AG04449 (cell line): ENCODE data around the gene KDM3A.

Experiments
- CTCF ChIA-PET: fragments of 350-600 bp; formaldehyde crosslinking; extraction: SDS; loops from one replicate; lab custom pipeline; 2021; ENCODE audit warnings: antibody characterized with exemption; lab: Yijun Ruan, JAX
- POLR2A ChIA-PET: fragments of 400-600, 350-600 bp; formaldehyde crosslinking; extraction: SDS; loops from one replicate; lab custom pipeline; 2020; ENCODE audit warnings: antibody characterized with exemption, inconsistent platforms; lab: Yijun Ruan, JAX
- DNase-seq: peaks from one replicate; pipeline ENCODE4 v3.0.0-alpha.2; 2010; ENCODE audit warnings: low read depth, low spot score
- H3K4me3 ChIP-seq: 2 replicates; pipeline ENCODE4 v1.5.1; 2011; ENCODE audit warnings: low read depth, mild to moderate bottlenecking, control low read depth, low read length
- TF ChIP-seq, protein P1 (sequence below): IDR thresholded peaks from one replicate; pipeline ENCODE4 v1.5.1; 2011; ENCODE audit warnings: mild to moderate bottlenecking, moderate library complexity, low read length, control low read depth, inconsistent platforms; ENCODE audit not compliant: insufficient read depth; ENCODE audit errors: missing control alignments

Gene KDM3A

DNA sequence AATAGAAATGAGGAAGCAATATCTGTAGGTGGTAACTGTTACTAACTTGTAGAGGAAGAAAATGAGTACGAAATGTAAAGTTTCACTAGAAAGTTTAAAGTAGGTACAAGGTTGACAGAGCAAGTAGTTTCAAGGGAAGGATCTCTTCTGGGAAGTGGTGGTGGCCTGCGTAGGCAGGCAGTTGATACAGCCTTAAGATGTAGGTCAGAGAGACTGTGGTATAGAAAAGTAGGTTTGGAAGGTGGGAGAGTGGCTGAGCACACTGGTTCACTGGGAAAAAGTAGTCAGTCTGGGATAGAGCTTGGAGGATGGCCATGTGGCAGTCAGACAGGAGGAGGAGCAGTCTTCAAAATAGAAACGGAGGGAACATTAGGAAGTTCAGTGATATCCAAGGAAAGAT lies 23.5 kb downstream of the KDM3A start:
- TF ChIP-seq, protein P1, sequence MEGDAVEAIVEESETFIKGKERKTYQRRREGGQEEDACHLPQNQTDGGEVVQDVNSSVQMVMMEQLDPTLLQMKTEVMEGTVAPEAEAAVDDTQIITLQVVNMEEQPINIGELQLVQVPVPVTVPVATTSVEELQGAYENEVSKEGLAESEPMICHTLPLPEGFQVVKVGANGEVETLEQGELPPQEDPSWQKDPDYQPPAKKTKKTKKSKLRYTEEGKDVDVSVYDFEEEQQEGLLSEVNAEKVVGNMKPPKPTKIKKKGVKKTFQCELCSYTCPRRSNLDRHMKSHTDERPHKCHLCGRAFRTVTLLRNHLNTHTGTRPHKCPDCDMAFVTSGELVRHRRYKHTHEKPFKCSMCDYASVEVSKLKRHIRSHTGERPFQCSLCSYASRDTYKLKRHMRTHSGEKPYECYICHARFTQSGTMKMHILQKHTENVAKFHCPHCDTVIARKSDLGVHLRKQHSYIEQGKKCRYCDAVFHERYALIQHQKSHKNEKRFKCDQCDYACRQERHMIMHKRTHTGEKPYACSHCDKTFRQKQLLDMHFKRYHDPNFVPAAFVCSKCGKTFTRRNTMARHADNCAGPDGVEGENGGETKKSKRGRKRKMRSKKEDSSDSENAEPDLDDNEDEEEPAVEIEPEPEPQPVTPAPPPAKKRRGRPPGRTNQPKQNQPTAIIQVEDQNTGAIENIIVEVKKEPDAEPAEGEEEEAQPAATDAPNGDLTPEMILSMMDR, result no peak
- no peak for DNase-seq
- no peak overlapping the region for H3K4me3 ChIP-seq
- POLR2A ChIA-PET, result no interaction called here
- CTCF ChIA-PET, result interaction anchor here (1.8 kb wide), 1 partner anchor 244 kb away, joined by 5 read pairs; no protein-coding TSS in a partner anchor

DNA sequence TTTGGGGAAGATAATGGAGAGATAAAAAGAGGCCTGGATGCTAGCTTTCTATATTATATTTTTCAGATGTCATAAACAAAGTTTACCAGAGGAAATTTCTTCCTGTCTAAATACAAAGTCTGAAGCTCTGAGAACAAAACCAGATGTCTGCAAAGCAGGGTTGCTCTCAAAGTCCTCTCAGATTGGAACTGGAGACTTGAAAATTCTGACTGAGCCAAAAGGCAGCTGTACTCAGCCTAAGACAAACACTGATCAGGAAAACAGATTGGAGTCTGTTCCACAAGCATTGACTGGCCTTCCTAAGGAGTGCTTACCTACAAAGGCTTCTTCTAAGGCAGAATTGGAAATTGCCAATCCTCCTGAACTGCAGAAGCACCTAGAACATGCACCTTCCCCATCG lies 25.1 kb downstream of the KDM3A start:
- TF ChIP-seq, protein P1, result no peak
- ChIA-PET CTCF (interaction anchor here (1.8 kb wide), 1 partner anchor 245 kb away, joined by 5 read pairs; no protein-coding TSS in a partner anchor), POLR2A (interaction anchor here (0.7 kb wide), 1 partner anchor 35 kb away, joined by 3 read pairs; no protein-coding TSS in a partner anchor)
- no peak overlapping the region for H3K4me3 ChIP-seq
- no peak for DNase-seq

DNA sequence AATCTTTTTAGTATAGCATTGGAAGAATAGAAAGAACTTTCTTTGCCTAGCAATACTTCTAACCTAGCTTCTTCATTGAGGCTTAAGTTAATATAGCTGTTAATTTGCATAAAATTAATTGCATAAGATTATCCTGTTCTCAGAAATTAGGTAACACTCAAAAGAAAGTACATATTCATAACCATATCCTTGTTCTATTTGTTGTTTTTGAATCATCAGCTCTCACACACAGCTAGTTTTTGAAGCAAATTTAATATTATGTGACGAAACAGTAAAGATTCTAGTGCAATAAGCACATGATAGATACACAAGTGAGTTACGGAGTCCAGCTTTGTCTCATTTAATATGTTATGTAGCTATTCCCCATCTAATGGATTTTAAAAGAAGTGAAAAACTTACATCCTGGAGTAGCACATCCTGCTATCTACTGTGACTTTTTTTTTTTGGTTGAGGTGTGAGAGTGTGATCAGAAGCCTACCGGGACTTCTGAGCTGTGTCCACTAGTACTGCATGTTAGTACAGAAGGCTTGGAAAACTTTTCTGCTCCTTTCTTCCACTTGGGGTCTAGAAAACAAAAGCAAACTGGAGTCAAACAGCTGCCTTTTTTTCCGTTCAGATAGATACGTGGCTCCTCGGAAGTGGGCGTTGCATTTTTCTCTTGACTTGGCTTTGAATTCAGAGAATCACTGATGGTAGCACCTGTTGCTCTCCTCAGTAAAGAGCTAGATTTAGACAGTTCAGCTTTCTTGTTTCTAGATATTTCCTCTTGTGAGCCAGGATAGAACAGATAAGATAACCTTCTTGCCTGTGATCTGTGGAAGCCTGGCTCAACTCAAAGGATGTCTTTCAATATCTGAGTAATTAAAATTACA lies 27.2 kb downstream of the KDM3A start:
- TF ChIP-seq, protein P1, result no peak
- no peak overlapping the region for H3K4me3 ChIP-seq
- ChIA-PET POLR2A (no interaction called here), CTCF (interaction anchor here (0.6 to 1.7 kb wide), 3 partner anchors 12 to 33 kb away, joined by 3 to 6 read pairs (median 3); no protein-coding TSS in a partner anchor)
- no peak for DNase-seq

DNA sequence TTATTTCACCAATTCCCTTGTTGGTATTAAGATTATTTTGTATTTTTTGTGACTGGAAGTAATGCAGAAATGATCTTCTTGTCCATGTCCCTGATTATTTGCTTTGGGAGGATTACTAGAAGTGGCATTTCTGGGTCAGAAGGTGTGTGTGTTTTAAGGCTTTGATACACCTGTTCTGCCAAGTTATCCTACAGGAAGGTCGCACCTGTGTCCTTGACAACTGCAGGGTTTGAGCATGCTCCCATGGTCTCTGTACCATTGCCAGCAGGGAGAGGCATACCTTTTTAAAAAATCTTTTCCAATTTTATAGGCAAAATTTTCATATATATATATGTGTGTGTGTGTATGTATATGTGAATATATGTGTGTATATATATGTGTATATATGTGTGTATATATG lies 29.7 kb downstream of the KDM3A start:
- H3K4me3 ChIP-seq, result no peak overlapping the region
- no peak for DNase-seq
- TF ChIP-seq, protein P1, result no peak
- CTCF ChIA-PET, result no interaction called here
- POLR2A ChIA-PET, result no interaction called here

DNA sequence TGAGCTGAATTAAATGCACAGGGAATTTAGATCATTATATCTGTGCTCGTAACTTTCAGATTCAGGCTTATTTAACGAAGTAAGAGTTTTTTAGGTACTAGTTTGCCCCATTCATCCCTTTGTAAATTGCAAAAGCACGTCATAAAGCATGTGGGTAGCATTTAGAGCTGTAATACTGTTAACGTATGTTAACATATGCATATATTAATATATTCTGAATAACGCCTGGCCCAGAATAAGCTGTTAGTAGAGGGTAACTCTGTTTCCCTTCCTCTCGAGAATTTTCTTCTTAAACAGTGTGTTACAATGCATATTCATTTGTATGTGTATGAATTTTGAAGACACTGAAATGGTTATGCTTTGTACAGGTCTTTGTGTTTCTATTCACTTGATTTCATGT lies 30.5 kb downstream of the KDM3A start:
- no peak overlapping the region for H3K4me3 ChIP-seq
- TF ChIP-seq, protein P1, result no peak
- ChIA-PET CTCF (interaction anchor here (0.8 kb wide), 1 partner anchor 252 kb away, joined by 3 read pairs; no protein-coding TSS in a partner anchor), POLR2A (no interaction called here)
- no peak for DNase-seq

DNA sequence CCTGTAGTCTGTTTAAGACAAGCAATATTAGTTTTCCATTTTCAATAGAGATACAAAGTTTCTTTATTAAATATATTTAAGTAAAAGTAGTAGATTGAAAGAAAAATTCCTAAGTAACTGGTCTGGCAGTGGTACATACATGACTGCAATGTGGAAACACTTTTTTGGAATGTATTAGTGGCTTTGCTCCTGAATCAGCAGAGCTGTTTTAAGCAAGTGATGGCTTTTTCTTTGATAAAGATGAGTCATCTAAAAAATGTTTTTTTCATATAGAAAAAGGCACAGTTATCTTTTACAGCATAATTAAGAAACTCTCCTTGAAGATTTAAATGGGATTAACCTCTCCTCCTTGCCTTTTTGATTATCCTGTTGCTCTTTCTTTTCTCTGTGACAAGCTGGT lies 34.9 kb downstream of the KDM3A start:
- peak; percentile 63 for DNase-seq
- POLR2A ChIA-PET, result interaction anchor here (2.1 kb wide), 1 partner anchor 35 kb away, joined by 8 read pairs; the partner anchor contains the start of gene KDM3A
- TF ChIP-seq, protein P1, result no peak
- CTCF ChIA-PET, result no interaction called here
- H3K4me3 ChIP-seq, result no peak overlapping the region
